Neural progenitor cell (in vitro differentiated cells): Measurements from ENCODE around the gene TSPAN5.

Experiments
- EZH2 ChIP-seq: fragments of 200-600 bp; sonication (generic); IDR thresholded peaks from 2 replicates; pipeline ENCODE4 v1.6.1; 2017; ENCODE audit warnings: antibody characterized with exemption, mild to moderate bottlenecking, moderate library complexity
- TF ChIP-seq, protein P1 (sequence below): fragments of 200-600 bp; sonication (generic); IDR thresholded peaks from 2 replicates; pipeline ENCODE4 v1.5.1; 2017; ENCODE audit warnings: antibody characterized with exemption, mild to moderate bottlenecking

DNA sequence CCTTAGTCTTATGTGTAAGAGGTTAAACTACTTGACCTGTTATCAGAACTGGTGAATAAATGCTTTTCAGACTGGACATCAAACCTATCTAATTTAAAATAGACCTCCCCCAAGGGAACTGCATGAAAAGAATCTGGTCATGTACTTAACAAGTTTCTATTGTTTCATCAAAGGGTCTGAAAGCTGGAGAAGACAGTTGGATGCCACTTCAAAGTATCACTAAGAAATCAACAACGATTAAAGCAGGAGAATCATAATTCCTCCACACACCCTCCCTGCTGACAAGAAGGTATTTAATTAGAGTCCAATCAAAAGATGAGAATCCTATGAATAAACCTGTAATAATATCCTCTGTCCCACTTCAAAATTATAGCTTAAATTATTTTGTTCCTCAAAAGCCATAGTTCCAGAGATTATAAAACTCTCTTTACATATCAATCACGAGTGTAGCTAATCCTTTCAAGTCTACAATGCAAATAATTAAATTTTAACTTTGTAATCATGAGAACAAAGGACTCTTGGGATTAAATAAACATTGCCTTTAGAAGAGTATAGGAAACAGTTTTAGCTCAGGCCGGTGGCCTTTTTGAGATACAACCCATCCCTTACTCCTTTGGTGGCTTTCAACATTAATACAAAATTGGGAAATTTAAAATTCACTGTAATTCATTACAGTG lies 35.1 kb downstream of the TSPAN5 start:
- TF ChIP-seq, protein P1, sequence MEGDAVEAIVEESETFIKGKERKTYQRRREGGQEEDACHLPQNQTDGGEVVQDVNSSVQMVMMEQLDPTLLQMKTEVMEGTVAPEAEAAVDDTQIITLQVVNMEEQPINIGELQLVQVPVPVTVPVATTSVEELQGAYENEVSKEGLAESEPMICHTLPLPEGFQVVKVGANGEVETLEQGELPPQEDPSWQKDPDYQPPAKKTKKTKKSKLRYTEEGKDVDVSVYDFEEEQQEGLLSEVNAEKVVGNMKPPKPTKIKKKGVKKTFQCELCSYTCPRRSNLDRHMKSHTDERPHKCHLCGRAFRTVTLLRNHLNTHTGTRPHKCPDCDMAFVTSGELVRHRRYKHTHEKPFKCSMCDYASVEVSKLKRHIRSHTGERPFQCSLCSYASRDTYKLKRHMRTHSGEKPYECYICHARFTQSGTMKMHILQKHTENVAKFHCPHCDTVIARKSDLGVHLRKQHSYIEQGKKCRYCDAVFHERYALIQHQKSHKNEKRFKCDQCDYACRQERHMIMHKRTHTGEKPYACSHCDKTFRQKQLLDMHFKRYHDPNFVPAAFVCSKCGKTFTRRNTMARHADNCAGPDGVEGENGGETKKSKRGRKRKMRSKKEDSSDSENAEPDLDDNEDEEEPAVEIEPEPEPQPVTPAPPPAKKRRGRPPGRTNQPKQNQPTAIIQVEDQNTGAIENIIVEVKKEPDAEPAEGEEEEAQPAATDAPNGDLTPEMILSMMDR, result no peak
- no peak for TF ChIP-seq EZH2
